ENCODE measurements around the gene TBC1D9.

DNA sequence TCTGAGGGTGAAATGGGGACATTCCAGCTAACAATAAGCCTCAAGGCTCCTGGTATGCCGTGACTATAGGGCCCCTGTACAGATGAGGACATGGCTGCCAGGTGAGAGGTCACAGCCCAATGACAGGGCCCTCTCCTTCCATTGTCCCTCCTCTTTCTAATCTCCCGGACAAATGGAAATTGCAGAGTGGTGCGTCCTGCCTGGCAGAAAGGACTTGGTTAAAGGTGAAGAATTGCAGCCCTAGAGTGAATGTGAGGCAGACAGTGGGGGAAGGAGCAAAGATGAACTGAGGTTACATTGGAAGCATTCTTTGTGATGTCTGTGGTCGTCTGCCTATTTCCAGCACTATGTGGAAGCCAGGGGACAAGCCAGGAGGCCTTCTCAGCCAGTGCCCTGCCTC lies 180.7 kb downstream of the TBC1D9 start:
- TF ChIP-seq, protein P1, sequence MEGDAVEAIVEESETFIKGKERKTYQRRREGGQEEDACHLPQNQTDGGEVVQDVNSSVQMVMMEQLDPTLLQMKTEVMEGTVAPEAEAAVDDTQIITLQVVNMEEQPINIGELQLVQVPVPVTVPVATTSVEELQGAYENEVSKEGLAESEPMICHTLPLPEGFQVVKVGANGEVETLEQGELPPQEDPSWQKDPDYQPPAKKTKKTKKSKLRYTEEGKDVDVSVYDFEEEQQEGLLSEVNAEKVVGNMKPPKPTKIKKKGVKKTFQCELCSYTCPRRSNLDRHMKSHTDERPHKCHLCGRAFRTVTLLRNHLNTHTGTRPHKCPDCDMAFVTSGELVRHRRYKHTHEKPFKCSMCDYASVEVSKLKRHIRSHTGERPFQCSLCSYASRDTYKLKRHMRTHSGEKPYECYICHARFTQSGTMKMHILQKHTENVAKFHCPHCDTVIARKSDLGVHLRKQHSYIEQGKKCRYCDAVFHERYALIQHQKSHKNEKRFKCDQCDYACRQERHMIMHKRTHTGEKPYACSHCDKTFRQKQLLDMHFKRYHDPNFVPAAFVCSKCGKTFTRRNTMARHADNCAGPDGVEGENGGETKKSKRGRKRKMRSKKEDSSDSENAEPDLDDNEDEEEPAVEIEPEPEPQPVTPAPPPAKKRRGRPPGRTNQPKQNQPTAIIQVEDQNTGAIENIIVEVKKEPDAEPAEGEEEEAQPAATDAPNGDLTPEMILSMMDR (IDR thresholded peaks at IDR 0.05 in 2 of 3, conservative IDR thresholded peaks at IDR 0.05 in 1 of 3; ENCODE audit: borderline replicate concordance in 1 of 3, insufficient read depth in 1 of 3, low read depth in 2 of 3, low read length in 2 of 3), result no peak
- TF ChIP-seq, protein P2, sequence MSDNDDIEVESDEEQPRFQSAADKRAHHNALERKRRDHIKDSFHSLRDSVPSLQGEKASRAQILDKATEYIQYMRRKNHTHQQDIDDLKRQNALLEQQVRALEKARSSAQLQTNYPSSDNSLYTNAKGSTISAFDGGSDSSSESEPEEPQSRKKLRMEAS (IDR thresholded peaks at IDR 0.05), result no peak
- TF ChIP-seq POLR2AphosphoS5 (IDR thresholded peaks at IDR 0.05; ENCODE audit: low read depth, low read length) (no peak), POLR2A (IDR thresholded peaks at IDR 0.05; ENCODE audit: borderline replicate concordance, extremely low read depth, insufficient read depth, insufficient read length) (no peak), EZH2 (IDR thresholded peaks at IDR 0.05) (no peak), YY1 (IDR thresholded peaks at IDR 0.05; ENCODE audit: extremely low read depth, insufficient replicate concordance, low read depth, low read length) (no peak), EZH2phosphoT487 (IDR thresholded peaks at IDR 0.05; ENCODE audit: borderline replicate concordance) (no peak), TCF7L2 (IDR thresholded peaks at IDR 0.05; ENCODE audit: borderline replicate concordance, extremely low read depth, insufficient read depth, insufficient read length) (no peak), CBX3 (IDR thresholded peaks at IDR 0.05; ENCODE audit: low read depth) (no peak)
- TF ChIP-seq, protein P3, sequence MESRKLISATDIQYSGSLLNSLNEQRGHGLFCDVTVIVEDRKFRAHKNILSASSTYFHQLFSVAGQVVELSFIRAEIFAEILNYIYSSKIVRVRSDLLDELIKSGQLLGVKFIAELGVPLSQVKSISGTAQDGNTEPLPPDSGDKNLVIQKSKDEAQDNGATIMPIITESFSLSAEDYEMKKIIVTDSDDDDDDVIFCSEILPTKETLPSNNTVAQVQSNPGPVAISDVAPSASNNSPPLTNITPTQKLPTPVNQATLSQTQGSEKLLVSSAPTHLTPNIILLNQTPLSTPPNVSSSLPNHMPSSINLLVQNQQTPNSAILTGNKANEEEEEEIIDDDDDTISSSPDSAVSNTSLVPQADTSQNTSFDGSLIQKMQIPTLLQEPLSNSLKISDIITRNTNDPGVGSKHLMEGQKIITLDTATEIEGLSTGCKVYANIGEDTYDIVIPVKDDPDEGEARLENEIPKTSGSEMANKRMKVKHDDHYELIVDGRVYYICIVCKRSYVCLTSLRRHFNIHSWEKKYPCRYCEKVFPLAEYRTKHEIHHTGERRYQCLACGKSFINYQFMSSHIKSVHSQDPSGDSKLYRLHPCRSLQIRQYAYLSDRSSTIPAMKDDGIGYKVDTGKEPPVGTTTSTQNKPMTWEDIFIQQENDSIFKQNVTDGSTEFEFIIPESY (IDR thresholded peaks at IDR 0.05; ENCODE audit: extremely low read depth, insufficient replicate concordance, low read length), result no peak
- TF ChIP-seq, protein P4, sequence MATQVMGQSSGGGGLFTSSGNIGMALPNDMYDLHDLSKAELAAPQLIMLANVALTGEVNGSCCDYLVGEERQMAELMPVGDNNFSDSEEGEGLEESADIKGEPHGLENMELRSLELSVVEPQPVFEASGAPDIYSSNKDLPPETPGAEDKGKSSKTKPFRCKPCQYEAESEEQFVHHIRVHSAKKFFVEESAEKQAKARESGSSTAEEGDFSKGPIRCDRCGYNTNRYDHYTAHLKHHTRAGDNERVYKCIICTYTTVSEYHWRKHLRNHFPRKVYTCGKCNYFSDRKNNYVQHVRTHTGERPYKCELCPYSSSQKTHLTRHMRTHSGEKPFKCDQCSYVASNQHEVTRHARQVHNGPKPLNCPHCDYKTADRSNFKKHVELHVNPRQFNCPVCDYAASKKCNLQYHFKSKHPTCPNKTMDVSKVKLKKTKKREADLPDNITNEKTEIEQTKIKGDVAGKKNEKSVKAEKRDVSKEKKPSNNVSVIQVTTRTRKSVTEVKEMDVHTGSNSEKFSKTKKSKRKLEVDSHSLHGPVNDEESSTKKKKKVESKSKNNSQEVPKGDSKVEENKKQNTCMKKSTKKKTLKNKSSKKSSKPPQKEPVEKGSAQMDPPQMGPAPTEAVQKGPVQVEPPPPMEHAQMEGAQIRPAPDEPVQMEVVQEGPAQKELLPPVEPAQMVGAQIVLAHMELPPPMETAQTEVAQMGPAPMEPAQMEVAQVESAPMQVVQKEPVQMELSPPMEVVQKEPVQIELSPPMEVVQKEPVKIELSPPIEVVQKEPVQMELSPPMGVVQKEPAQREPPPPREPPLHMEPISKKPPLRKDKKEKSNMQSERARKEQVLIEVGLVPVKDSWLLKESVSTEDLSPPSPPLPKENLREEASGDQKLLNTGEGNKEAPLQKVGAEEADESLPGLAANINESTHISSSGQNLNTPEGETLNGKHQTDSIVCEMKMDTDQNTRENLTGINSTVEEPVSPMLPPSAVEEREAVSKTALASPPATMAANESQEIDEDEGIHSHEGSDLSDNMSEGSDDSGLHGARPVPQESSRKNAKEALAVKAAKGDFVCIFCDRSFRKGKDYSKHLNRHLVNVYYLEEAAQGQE (IDR thresholded peaks at IDR 0.05; ENCODE audit: low read depth), result no peak
